Measurements from ENCODE around the gene ITPR2.
"Not testable (repeated sequence)": the region's sequence is repeated elsewhere in the genome, so short reads cannot be mapped to it uniquely, and the experiment has no call there.

ITPR2 gene

GRCh38 chr12:26551385-26551784, 281.6 kb downstream of the ITPR2 start:
- no peak for DNase-seq

- no peak for DNase-seq
Measured at GRCh38 chr12:26548227-26548626, 284.8 kb downstream of the ITPR2 start.

- no peak for DNase-seq
Measured at GRCh38 chr12:26546535-26547314, 286.3 kb downstream of the ITPR2 start.

DNA sequence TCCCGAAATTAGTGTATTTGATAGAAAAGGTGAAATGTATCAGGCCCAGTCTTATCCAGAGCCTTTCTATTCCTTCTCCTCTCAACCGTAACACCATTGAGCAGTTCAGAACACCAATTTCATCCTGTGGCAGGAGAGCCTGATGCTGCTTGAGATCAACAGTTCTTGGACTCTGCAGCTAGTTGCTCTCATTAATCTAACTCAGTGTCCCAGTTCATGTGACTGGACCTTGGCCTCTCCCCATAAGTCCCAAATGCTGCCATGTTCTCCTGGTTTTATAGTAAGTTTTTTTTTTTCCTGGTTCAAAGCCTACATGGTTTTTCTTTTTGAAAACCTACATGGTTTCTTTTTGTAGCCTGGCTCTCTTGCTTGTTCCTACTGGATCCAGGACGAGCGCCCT, 293.9 kb downstream of the ITPR2 start:
- DNase-seq: no peak

GRCh38 chr12:26537651-26538050, 295.3 kb downstream of the ITPR2 start:
- no peak for DNase-seq

DNA sequence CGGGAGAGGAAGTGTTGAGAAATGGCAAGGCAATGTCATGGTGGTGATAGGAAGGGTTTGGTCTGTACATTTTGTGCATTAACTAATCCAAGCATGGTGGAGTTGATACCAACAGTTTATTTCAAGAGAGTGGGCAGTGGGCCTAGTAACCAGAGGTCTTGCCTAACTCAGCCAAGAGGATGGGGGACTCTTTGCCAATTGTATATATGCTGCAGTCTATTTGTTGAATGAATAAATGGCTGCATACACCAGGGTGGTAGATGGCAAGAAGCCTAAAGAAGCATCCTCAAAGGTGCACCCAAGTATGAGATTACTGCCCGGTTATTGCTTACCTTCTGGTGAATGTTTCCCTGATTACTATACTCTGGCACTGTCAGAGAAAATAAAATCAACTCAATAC, 295.9 kb downstream of the ITPR2 start:
- DNase-seq: no peak

DNA sequence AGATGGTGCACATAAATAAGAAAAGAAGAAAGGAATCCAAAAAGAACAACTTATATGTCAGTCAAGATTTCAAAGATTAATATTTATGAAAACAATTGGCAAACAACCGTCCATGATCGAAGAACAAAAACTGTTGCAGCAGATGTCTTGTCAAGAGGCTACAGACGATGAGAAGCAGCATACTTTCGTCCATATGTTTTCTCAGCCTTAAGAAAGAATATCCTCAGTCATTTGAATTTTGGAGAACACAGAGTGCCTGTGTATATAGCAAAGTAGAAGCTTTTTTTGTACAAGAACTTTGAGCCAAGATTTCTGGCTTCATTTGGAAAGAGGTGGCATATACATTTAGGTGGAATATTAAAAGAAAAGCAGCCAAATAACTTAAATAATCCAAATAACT, 297.2 kb downstream of the ITPR2 start:
- DNase-seq: no peak

GRCh38 chr12:26534071-26534470, 298.9 kb downstream of the ITPR2 start:
- no peak for DNase-seq

GRCh38 chr12:26533211-26533610, 299.8 kb downstream of the ITPR2 start:
- DNase-seq: no peak

- DNase-seq: no peak
Measured at GRCh38 chr12:26530461-26530860, 302.5 kb downstream of the ITPR2 start.

DNA sequence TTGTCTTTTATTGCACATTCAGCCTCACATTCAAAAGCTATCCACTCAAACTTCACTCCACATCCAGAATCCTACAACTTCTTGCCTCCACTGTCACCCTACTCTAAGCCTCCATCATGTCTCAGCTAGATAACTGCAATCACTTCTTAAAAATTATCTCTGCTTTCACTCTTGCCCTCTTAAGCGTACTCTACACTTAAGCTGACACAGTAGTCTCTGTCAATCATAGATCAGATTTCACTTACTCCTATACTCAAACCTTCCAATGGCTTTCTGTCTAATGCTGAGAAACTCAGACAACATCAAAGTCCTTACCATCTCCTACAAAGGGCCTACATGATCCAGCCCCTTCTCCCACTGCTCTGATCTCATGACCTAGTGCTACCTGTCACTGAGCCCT, 304.1 kb downstream of the ITPR2 start:
- DNase-seq: no peak

DNA sequence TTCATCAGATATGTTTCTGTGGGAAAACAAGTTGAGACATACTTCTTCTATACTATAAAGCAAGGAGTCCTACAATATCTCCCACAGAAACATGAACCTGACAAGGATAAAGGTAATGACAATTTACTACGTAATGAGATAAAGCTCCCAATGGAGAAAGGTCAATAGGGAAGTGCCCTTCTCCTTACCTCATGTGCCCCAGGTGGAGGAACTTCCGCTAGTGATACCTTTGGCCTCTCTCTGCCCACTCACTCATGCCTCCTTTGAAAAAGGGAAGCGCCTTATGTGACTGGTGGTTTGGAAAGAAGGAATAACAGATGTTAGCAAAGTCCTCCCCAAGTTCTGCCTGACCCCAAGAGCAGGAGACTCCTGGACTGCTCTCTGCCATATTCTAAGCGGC, 305.3 kb downstream of the ITPR2 start:
- no peak for DNase-seq

GRCh38 chr12:26524862-26525465, 308.0 kb downstream of the ITPR2 start:
- DNase-seq: peak; percentile 33 to 50 (median 48)

- DNase-seq: peak; percentile 74 to 79 (median 76)
Measured at GRCh38 chr12:26523708-26524150, 309.3 kb downstream of the ITPR2 start.

DNA sequence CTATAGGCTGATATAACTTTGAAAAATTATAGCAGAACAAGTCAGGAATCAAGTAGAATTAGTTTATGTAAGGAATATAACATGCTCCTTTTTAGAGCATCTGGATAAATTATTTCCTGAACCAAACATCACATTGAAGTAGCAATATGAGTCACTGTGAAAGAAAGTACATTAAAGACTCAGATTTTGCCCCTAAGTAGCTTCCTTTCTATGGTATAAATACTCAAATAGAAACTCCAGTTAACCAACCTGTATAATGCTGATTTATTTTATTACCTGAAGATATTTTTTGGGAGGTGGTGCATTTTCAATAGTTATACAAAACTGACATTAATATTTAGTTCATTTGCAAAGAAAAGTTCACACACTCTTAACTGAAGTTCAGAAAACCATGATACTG, 312.1 kb downstream of the ITPR2 start:
- no peak for DNase-seq

GRCh38 chr12:26520109-26520508, 312.9 kb downstream of the ITPR2 start:
- peak in 1 of 3 donors; percentile 20 for DNase-seq

DNA sequence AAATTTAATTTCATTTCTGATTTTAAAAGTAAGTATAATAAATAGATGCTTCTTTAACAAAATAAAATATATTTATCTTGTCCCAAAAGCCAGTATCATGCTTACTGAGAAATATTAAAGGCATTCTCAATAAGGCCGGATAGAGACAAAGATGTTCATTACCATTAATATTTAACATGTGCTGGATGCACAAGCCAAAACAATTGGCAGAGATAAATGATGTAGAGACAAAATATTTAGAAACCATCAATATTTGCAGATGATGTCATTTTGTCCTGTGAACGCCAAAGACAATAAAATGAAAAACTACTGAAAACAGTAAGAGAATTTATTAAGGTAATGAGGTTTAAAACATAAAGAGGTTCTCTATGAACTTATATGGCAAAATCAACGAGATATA, 313.5 kb downstream of the ITPR2 start:
- no peak for DNase-seq

DNA sequence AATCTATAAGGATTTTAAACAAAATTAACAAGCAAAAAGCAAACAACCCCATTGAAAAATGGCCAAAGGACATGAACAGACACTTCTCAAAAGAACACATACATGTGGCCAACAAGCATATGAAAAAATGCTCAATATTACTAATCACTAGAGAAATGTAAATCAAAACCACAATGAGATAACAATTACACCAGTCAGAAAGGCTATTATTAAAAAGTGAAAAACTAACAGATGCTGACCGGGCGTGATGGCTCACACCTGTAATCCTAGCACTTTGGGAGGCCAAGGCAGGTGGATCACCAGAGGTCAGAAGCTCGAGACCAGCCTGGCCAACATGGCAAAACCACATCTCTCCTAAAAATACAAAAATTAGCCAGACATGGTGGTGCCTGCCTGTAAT, 315.7 kb downstream of the ITPR2 start:
- not testable (repeated sequence) for DNase-seq

DNA sequence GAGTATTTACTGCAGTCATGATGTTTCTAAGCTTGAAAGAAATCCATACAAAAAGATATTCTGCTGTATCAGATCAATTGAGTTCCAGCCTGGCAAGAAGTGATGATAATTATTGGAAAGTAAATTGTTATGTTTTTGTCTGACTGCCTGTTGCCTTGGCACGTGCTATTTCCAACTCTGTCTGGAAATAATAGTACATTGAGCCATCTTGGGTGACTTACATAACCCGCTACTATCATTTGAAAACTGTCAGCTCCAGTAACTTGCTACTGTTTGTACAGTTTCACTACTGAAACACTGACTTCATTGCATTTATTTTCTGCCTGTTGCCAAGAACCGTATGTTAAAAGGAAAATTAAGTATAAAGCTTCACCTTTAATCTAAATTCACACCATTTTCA, 318.6 kb downstream of the ITPR2 start:
- DNase-seq: no peak

DNA sequence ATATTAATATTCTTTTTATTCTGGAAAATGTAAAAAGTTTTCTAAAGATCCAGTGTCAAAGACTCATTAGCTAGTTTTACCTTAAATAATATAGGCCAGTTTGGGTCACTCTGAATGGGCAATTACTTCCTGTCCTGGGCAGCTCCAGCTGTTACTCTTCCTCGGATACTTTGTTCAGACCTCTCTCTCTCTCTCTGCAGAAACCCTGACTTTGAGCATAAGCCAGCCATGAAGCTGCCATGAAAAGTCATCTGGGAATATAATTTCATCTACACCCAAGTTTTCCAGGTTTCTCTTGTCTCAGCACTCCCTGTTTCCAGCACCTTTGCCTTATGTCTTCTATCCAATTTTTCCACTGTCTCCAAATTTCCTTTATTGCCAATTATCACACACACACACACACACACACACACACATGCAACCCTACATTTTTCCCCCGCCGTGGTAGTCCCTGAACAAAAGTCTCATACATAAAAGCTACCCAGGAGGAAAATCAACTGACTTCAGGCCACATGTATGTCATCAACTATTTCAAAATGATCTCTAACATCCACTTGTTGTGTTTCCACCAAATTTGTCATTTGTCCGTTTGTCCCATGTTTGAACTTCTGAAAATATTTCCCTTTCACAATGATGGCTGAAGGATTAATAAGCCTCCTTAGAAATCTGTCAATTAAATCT, 319.5 kb downstream of the ITPR2 start:
- DNase-seq: no peak

- no peak for DNase-seq
Measured at GRCh38 chr12:26512213-26512612, 320.8 kb downstream of the ITPR2 start.

GRCh38 chr12:26510354-26510674, 322.7 kb downstream of the ITPR2 start:
- DNase-seq: no peak

GRCh38 chr12:26507613-26508012, 325.4 kb downstream of the ITPR2 start:
- no peak for DNase-seq

DNA sequence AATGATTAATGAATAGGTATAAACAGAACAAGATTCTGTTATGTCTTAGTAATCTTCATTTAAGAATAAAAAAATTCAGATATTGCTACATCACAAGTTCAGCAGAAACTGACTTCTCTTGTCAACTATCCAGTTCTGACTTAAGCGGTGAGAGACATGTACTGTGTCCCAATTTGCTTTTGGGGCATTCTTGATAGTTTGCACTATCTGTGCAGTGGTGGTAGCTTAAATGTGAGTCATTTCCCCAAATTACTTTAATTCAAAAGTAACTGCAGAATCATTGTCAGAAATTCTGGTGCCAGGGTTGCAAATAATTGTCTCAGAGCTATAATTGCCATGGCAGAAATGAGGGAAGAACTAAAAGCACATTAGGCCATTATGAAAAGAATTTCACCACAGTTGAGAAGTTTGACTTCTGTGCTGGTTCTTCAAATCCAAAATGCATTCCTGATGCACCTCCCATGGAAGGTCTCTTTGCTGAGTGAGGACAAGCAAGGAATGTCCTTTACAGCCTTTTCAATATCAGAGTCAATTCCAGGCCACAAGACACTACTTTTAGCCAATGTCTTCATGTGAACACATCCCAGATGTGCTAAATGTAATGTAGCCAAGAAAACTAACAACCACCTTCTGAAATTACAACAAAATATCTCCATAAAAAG, 332.9 kb downstream of the ITPR2 start:
- no peak for DNase-seq

Measured in suppressor macrophage treated with lipopolysaccharide for 1 hour (primary cell).